Mesothelial cell of epicardium (in vitro differentiated cells): ENCODE measurements around the gene CCL14. TPM values are rescaled to one million over a fixed set of nuclear protein-coding genes. Genes with fewer than 3 reads are reported as not detected.
A peak's percentile ranks its signal among the peaks of the same experiment; 100 is the strongest.

Experiments
- DNase-seq, 2 experiments: peaks; one replicate each; pipeline ENCODE4 v3.0.0; 2021; ENCODE audit warnings: low spot score in 2 of 2; ENCODE audit not compliant: unreplicated experiment in 2 of 2
- H3K27ac Mint-ChIP-seq: 2 replicates; pipeline ENCODE4 v1.8.0; 2021; ENCODE audit warnings: mixed read lengths
- H3K27me3 Mint-ChIP-seq: 2 replicates; pipeline ENCODE4 v1.8.0; 2021; ENCODE audit warnings: low read depth, mixed read lengths
- H3K36me3 Mint-ChIP-seq: 2 replicates; pipeline ENCODE4 v1.8.0; 2021; ENCODE audit warnings: mixed read lengths
- H3K4me1 Mint-ChIP-seq: 2 replicates; pipeline ENCODE4 v1.8.0; 2021; ENCODE audit warnings: mixed read lengths
- H3K4me3 Mint-ChIP-seq: 2 replicates; pipeline ENCODE4 v1.8.0; 2021; ENCODE audit warnings: mild to moderate bottlenecking, moderate library complexity, mixed read lengths
- H3K9me3 Mint-ChIP-seq: 2 replicates; pipeline ENCODE4 v1.8.0; 2021; ENCODE audit warnings: mixed read lengths
- CTCF ChIP-seq: fragments of 200-600 bp; sonication (generic); IDR thresholded peaks from one replicate; pipeline ENCODE4 v1.5.0; 2021; ENCODE audit warnings: antibody characterized with exemption; ENCODE audit not compliant: unreplicated experiment
- total RNA-seq: library from RNA; stranded (reverse); gene quantifications from 3 replicates; pipeline ENCODE4 v1.2.1, GENCODE V29; 2021

CCL14 gene
- not detected in 3 replicates for total RNA-seq

GRCh38 chr17:35986643-35987042 is at the start of gene CCL14:
Gene CCL14 (minus strand): TSS chr17:35986729. CDS start chr17:35986649, 80 bp downstream.
- Mint-ChIP-seq H3K27ac (no peak within 1 kb of the TSS), H3K27me3 (peaks cover 46% of the 10 kb centered on the region), H3K9me3 (peaks cover 10% of the 10 kb centered on the region)

GRCh38 chr17:36036235-36036634 is 49.7 kb upstream of the CCL14 start:
- Mint-ChIP-seq H3K4me3 (no peak overlapping the region), H3K27me3 (peaks cover 21% of the 10 kb centered on the region)
- TF ChIP-seq CTCF: no peak

More at GRCh38 chr17:35986643-35987042, at the start of gene CCL14:
- H3K4me1 Mint-ChIP-seq: no peaks in the 10 kb centered on the region
- H3K4me3 Mint-ChIP-seq: no peak within 1 kb of the TSS
- DNase-seq: no peak
- no peak for TF ChIP-seq CTCF
- H3K36me3 Mint-ChIP-seq: no peaks in the 10 kb centered on the region

DNA sequence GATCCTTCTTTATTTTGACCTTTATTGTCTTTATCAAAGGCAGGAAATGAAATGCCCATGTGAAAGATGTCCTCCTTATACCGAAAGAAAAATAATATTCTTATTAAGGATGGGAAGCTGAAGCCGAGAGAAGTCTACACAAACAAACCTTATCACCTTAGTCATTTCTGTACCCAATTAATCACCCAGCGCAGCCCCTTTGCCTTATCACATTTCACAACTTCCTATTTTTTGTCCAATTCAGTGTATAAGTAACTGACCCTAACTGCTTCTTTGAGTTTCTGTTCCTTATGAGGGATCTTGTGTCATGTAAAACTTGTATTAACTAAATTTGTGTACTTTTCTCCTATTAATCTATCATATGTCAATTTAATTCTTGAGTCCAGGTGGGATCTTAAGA is 47.6 kb upstream of the CCL14 start:
- H3K27me3 Mint-ChIP-seq: peaks cover 12% of the 10 kb centered on the region
- H3K9me3 Mint-ChIP-seq: no peaks in the 10 kb centered on the region

More at GRCh38 chr17:36036235-36036634, 49.7 kb upstream of the CCL14 start:
- H3K36me3 Mint-ChIP-seq: no peaks in the 10 kb centered on the region
- H3K4me1 Mint-ChIP-seq: no peaks in the 10 kb centered on the region
- no peak overlapping the region for H3K27ac Mint-ChIP-seq
- no peak for DNase-seq
- no peaks in the 10 kb centered on the region for H3K9me3 Mint-ChIP-seq

GRCh38 chr17:36030956-36031355 is 44.4 kb upstream of the CCL14 start:
- Mint-ChIP-seq H3K27me3 (peaks cover 12% of the 10 kb centered on the region), H3K36me3 (no peaks in the 10 kb centered on the region)
- no peak for TF ChIP-seq CTCF

More for the DNA sequence above, 47.6 kb upstream of the CCL14 start:
- Mint-ChIP-seq H3K27ac (no peak overlapping the region), H3K4me3 (no peak overlapping the region), H3K36me3 (no peaks in the 10 kb centered on the region), H3K4me1 (peaks cover 17% of the 10 kb centered on the region)
- no peak for TF ChIP-seq CTCF
- DNase-seq: no peak

GRCh38 chr17:36027761-36028160 is 41.2 kb upstream of the CCL14 start:
- TF ChIP-seq CTCF: no peak
- Mint-ChIP-seq H3K4me3 (no peak overlapping the region), H3K27ac (peak overlapping the region; percentile 70), H3K36me3 (no peaks in the 10 kb centered on the region), H3K4me1 (peaks cover 31% of the 10 kb centered on the region), H3K9me3 (no peaks in the 10 kb centered on the region), H3K27me3 (peaks cover 7% of the 10 kb centered on the region)
- DNase-seq: no peak

More at GRCh38 chr17:36030956-36031355, 44.4 kb upstream of the CCL14 start:
- Mint-ChIP-seq H3K27ac (no peak overlapping the region), H3K4me1 (peaks cover 31% of the 10 kb centered on the region), H3K4me3 (no peak overlapping the region), H3K9me3 (no peaks in the 10 kb centered on the region)
- no peak for DNase-seq
